PFSK-1 (cell line): Measurements from ENCODE around the gene SLC9A9.

Experiments used
- POLR2AphosphoS5 ChIP-seq: IDR thresholded peaks from 2 replicates; pipeline ENCODE4 v1.6.1; 2012; ENCODE audit warnings: low read depth, mild to moderate bottlenecking, control low read depth, low read length, moderate library complexity
- REST ChIP-seq, 2 experiments: IDR thresholded peaks; 2 replicates each; pipeline versions ENCODE4 v1.6.1 to v1.8.0; 2011 to 2012; ENCODE audit warnings: low read depth in 2 of 2, low read length in 2 of 2, control low read depth in 1 of 2, inconsistent platforms in 1 of 2, mild to moderate bottlenecking in 1 of 2, moderate library complexity in 1 of 2; ENCODE audit not compliant: insufficient read depth in 1 of 2

GRCh38 chr3:143358793-143359491, 489.3 kb downstream of the SLC9A9 start:
- TF ChIP-seq REST (IDR thresholded peaks at IDR 0.05; ENCODE audit: insufficient read depth in 1 of 2, low read depth in 2 of 2, low read length in 2 of 2) (no peak), POLR2AphosphoS5 (no peak)
